ENCODE results near the gene APOBEC3H.

APOBEC3H gene

GRCh38 chr22:39081598-39081997 lies 15.4 kb upstream of the APOBEC3H start:
- DNase-seq, result no peak

- no peak for DNase-seq
These were observed 13.6 kb upstream of the APOBEC3H start for GRCh38 chr22:39083212-39084165.

GRCh38 chr22:39084666-39085065 lies 12.4 kb upstream of the APOBEC3H start:
- no peak for DNase-seq

- DNase-seq, result no peak
These were observed 9.9 kb upstream of the APOBEC3H start for GRCh38 chr22:39087098-39087497.

- no peak for DNase-seq
These were observed 9.0 kb upstream of the APOBEC3H start for GRCh38 chr22:39087881-39088684.

- no peak for DNase-seq
These were observed 8.4 kb upstream of the APOBEC3H start for GRCh38 chr22:39088685-39089032.

GRCh38 chr22:39089928-39090327 lies 7.1 kb upstream of the APOBEC3H start:
- DNase-seq, result no peak

GRCh38 chr22:39090426-39091064 lies 6.5 kb upstream of the APOBEC3H start:
- DNase-seq, result no peak

GRCh38 chr22:39091126-39092081 lies 5.6 kb upstream of the APOBEC3H start:
- DNase-seq, result no peak

GRCh38 chr22:39092111-39092862 lies 4.8 kb upstream of the APOBEC3H start:
- DNase-seq, result no peak

GRCh38 chr22:39094717-39095389 lies 2.2 kb upstream of the APOBEC3H start:
- no peak for DNase-seq

GRCh38 chr22:39095971-39096370 lies 1.1 kb upstream of the APOBEC3H start:
- DNase-seq, result no peak

- DNase-seq, result no peak
These were observed 982 bp downstream of the APOBEC3H start for GRCh38 chr22:39098026-39098425.

- no peak for DNase-seq
These were observed 1.5 kb downstream of the APOBEC3H start for GRCh38 chr22:39098576-39098975.

- no peak for DNase-seq
These were observed 4.2 kb downstream of the APOBEC3H start for GRCh38 chr22:39101226-39101625.

- DNase-seq, result no peak
These were observed 6.4 kb downstream of the APOBEC3H start for GRCh38 chr22:39103431-39103830.

- no peak for DNase-seq
These were observed 9.3 kb downstream of the APOBEC3H start for GRCh38 chr22:39106326-39106725.

GRCh38 chr22:39108487-39108886 lies 11.4 kb downstream of the APOBEC3H start:
- DNase-seq, result no peak

- DNase-seq, result no peak
These were observed 12.3 kb downstream of the APOBEC3H start for GRCh38 chr22:39109361-39109760.

GRCh38 chr22:39110631-39111561 lies 13.9 kb downstream of the APOBEC3H start:
- DNase-seq, result no peak

All from fibroblast of skin of right quadriceps (primary cell).